Colonic mucosa (tissue), 4 donors: ENCODE data around the gene BUD31. TPM values are rescaled to one million over a fixed set of nuclear protein-coding genes. Genes with fewer than 3 reads are reported as not detected.

Experiments used
- DNase-seq: peaks from one replicate; pipeline ENCODE4 v3.0.0-alpha.2; 2020
- H3K27ac ChIP-seq: fragments of 200-600 bp; one replicate; pipeline ENCODE4 v1.8.0; 2021
- H3K27me3 ChIP-seq: fragments of 200-600 bp; one replicate; pipeline ENCODE4 v1.8.0; 2021
- H3K36me3 ChIP-seq: fragments of 200-600 bp; one replicate; pipeline ENCODE4 v1.8.0; 2021
- H3K4me1 ChIP-seq: fragments of 200-600 bp; one replicate; pipeline ENCODE4 v1.8.0; 2021; ENCODE audit warnings: mild to moderate bottlenecking
- H3K4me3 ChIP-seq: fragments of 200-600 bp; one replicate; pipeline ENCODE4 v1.8.0; 2021
- H3K9ac ChIP-seq, 2 donors: one replicate each; pipeline ENCODE4 v1.7.0; 2013; ENCODE audit warnings: control low read depth in 2 of 2, low read depth in 2 of 2, low read length in 2 of 2
- H3K9me3 ChIP-seq: fragments of 200-600 bp; one replicate; pipeline ENCODE4 v1.8.0; 2021
- intact Hi-C: fragments of 100-400 bp; cut with DNase I; formaldehyde crosslinking; loops from one replicate; pipeline ENCODE4 v1.14.1; 2022
- total RNA-seq, 2 donors: library from RNA; stranded (reverse); fragmentation: NEBNext Ultra II Directional in 1 of 2; extraction: Animal tissue kit (Norgen Biotek cat#: 25700) in 1 of 2; gene quantifications; one replicate each; pipeline ENCODE4 v1.2.1, GENCODE V29; 2021
- TF ChIP-seq, protein P1 (sequence below): fragments of 200-600 bp; IDR thresholded peaks from one replicate; pipeline ENCODE4 v1.8.0; 2022; ENCODE audit warnings: antibody characterized with exemption, mild to moderate bottlenecking
- donor health status: healthy.
- donor health status: DM: no; HTN: no; CAD: no.
- donor health status: DM: no; HTN: no; CAD: no.

BUD31 gene
- total RNA-seq, 2 donors from 2014 or later = 82.8 to 113 TPM

DNA sequence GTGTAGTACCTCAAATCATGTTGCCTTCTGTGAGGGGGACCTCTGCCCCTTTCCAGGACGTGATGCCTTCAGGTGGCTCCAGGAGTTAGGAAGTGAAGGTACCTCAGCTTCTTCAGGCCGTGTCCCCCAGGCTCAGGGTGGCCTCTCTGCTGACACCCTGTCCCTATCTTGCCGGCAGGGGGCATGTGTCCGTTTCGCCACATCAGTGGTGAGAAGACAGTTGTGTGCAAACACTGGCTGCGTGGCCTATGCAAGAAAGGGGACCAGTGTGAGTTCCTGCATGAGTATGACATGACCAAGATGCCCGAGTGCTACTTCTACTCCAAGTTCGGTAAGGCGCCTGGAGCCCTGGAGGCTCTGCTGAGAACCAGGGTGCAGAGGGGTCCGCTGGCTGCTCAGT is 39.2 kb downstream of the BUD31 start:
- H3K27ac ChIP-seq = no peak overlapping the region
- H3K36me3 ChIP-seq = peaks cover 12% of the 10 kb centered on the region
- no peak overlapping the region for H3K4me3 ChIP-seq
- intact Hi-C loops = no loop called here
- H3K4me1 ChIP-seq = no peaks in the 10 kb centered on the region
- no peak for DNase-seq
- H3K9ac ChIP-seq = no peak overlapping the region
- H3K27me3 ChIP-seq = no peaks in the 10 kb centered on the region
- no peaks in the 10 kb centered on the region for H3K9me3 ChIP-seq
- TF ChIP-seq, protein P1, sequence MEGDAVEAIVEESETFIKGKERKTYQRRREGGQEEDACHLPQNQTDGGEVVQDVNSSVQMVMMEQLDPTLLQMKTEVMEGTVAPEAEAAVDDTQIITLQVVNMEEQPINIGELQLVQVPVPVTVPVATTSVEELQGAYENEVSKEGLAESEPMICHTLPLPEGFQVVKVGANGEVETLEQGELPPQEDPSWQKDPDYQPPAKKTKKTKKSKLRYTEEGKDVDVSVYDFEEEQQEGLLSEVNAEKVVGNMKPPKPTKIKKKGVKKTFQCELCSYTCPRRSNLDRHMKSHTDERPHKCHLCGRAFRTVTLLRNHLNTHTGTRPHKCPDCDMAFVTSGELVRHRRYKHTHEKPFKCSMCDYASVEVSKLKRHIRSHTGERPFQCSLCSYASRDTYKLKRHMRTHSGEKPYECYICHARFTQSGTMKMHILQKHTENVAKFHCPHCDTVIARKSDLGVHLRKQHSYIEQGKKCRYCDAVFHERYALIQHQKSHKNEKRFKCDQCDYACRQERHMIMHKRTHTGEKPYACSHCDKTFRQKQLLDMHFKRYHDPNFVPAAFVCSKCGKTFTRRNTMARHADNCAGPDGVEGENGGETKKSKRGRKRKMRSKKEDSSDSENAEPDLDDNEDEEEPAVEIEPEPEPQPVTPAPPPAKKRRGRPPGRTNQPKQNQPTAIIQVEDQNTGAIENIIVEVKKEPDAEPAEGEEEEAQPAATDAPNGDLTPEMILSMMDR = no peak

DNA sequence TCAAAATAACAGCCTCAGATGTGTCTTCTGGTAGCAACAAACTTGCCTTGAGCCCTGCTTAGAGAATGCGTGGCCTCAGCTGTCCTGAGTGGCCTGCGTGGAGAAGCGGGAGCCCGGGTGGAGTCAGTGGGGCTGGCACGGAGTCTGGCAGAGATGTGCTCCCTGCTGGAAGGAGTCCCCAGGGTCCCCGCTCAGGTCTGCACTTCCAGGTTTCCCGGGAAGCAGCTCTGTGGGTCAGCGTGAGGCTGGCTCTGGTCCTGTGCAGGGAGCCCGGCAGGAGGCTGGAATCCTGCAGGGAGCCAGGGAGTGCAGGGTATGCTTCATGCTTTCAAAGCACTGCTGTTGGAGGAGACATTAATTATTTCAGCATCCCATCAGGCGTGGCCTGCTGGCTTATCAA is 40.1 kb downstream of the BUD31 start:
- Histone ChIP-seq H3K9ac (no peak overlapping the region), H3K27me3 (no peaks in the 10 kb centered on the region), H3K36me3 (peaks cover 12% of the 10 kb centered on the region), H3K4me3 (no peak overlapping the region), H3K9me3 (no peaks in the 10 kb centered on the region), H3K27ac (no peak overlapping the region), H3K4me1 (no peaks in the 10 kb centered on the region)
- intact Hi-C loops = no loop called here
- no peak for DNase-seq
- TF ChIP-seq, protein P1 = no peak

DNA sequence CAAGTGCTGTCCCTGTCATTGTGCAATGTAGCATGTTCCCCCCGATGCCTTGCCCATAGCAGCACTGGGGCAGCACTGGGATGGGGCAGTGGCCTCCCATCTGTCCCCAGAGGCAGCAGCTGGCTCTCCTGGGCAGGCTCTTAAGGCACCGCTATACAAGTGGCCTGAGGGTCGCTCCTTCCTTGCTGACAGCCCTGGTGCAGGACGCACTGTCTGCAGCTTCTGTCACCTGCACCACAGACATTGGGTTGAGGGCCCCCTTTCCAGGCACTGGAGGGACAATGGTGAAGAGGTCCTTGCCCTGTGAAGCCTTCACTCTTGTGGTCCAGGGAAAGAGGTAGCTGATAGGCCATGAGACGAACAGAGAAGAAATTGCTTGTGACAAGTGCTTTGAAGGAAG is 40.6 kb downstream of the BUD31 start:
- TF ChIP-seq, protein P1 = no peak
- no peak overlapping the region for H3K27ac ChIP-seq
- no peak for DNase-seq
- no peaks in the 10 kb centered on the region for H3K4me1 ChIP-seq
- peaks cover 12% of the 10 kb centered on the region for H3K36me3 ChIP-seq
- no peaks in the 10 kb centered on the region for H3K27me3 ChIP-seq
- H3K9ac ChIP-seq = no peak overlapping the region
- H3K4me3 ChIP-seq = no peak overlapping the region
- no peaks in the 10 kb centered on the region for H3K9me3 ChIP-seq
- intact Hi-C loops = no loop called here

DNA sequence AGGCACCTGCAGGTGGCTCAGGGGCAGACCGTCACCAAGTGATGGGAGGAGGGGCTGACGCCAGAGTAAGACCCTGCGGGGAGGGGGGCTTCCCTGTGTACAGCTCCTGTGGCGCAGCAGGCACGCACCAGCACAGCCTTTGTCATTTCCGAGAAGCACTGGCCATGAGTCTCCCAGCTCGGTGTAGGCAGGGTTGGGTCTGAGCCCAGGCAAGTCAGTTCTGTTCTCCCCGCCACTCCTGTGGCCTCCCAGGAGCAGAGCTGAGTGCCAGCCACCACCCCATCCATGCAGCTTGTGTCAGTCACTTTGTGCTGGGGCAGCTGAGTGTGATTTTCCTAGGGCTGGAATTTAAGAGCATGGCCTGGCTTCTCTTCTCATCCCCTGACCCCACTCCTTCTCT is 43.2 kb downstream of the BUD31 start:
- Histone ChIP-seq H3K4me3 (no peak overlapping the region), H3K9ac (no peak overlapping the region), H3K27me3 (no peaks in the 10 kb centered on the region), H3K36me3 (peaks cover 18% of the 10 kb centered on the region), H3K27ac (no peak overlapping the region), H3K9me3 (no peaks in the 10 kb centered on the region), H3K4me1 (no peaks in the 10 kb centered on the region)
- TF ChIP-seq, protein P1 = no peak
- intact Hi-C loops = no loop called here
- no peak for DNase-seq

DNA sequence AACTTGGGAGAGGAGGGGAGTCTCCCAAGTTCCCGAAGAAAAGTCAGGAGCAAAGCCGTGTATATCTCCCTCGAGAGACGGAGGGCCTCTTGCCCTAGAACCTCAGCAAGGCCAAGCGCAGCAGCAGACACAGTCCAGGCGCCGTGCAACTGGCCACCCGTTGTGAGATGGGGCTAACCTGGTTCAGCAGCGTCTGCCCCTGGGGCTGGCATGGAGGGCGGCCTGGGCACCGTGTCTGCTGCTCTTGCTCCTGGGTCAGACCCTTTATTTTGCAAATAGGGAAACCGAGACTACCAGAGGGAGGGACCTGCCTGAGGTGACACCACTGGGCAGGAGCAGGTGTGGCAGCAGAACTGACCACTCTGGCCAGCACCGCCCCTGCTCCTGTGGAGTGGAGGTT is 43.8 kb downstream of the BUD31 start:
- no peaks in the 10 kb centered on the region for H3K27me3 ChIP-seq
- H3K9ac ChIP-seq = no peak overlapping the region
- H3K4me3 ChIP-seq = no peak overlapping the region
- TF ChIP-seq, protein P1 = no peak
- no peaks in the 10 kb centered on the region for H3K9me3 ChIP-seq
- DNase-seq = no peak
- intact Hi-C loops = no loop called here
- H3K4me1 ChIP-seq = no peaks in the 10 kb centered on the region
- H3K36me3 ChIP-seq = peaks cover 18% of the 10 kb centered on the region
- H3K27ac ChIP-seq = no peak overlapping the region

DNA sequence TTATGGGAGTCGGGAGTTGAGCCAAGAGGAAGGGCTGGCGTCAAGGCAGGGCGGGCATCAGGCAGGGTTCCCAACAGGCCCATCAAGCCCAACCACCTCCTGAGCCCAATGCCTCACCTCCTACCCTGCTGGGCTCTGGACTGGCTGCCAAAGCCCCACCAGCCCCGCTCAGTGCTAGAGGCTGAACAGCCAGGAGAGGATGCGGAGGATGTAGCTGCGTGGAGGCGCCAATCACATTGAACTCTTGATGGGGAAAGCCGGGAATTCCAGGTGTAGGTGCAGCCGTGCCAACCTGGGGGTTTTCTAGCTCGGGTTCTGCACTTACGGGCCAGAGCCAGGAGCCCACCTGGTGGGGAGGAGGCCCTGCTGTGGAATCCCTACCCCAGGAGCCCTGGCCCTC is 44.3 kb downstream of the BUD31 start:
- no peaks in the 10 kb centered on the region for H3K4me1 ChIP-seq
- no peaks in the 10 kb centered on the region for H3K27me3 ChIP-seq
- intact Hi-C loops = no loop called here
- TF ChIP-seq, protein P1 = no peak
- H3K9ac ChIP-seq = no peak overlapping the region
- no peak for DNase-seq
- H3K27ac ChIP-seq = no peak overlapping the region
- H3K4me3 ChIP-seq = no peak overlapping the region
- H3K36me3 ChIP-seq = peaks cover 14% of the 10 kb centered on the region
- no peaks in the 10 kb centered on the region for H3K9me3 ChIP-seq
